Astrocyte of the cerebellum (primary cell): Measurements from ENCODE around the gene MIS18BP1.

Experiments used
- DNase-seq: peaks from one replicate; pipeline ENCODE4 v3.0.0-alpha.2; 2011; ENCODE audit warnings: low read depth
- H3K4me3 ChIP-seq: 2 replicates; pipeline ENCODE4 v1.5.1; 2011; ENCODE audit warnings: mild to moderate bottlenecking, low read depth, low read length, moderate library complexity
- CTCF ChIP-seq: IDR thresholded peaks from 2 replicates; pipeline ENCODE4 v1.5.1; 2012; ENCODE audit warnings: low read length, low read depth, moderate library complexity, mild to moderate bottlenecking; ENCODE audit errors: missing control alignments
- in situ Hi-C: cut with HindIII; loops from 2 replicates; pipeline ENCODE4 v1.10.0; 2017; ENCODE audit warnings: low sequenced_read_pairs

The MIS18BP1 gene

GRCh38 chr14:45181329-45181728 lies 71.7 kb downstream of the MIS18BP1 start:
- TF ChIP-seq CTCF = no peak
- no peak overlapping the region for H3K4me3 ChIP-seq
- in situ Hi-C loops = no loop called here
- DNase-seq = no peak

- H3K4me3 ChIP-seq = no peak overlapping the region
- in situ Hi-C loops = no loop called here
- DNase-seq = no peak
- no peak for TF ChIP-seq CTCF
Measured at GRCh38 chr14:45177076-45177475, 75.9 kb downstream of the MIS18BP1 start.

- H3K4me3 ChIP-seq = no peak overlapping the region
- no peak for DNase-seq
- no peak for TF ChIP-seq CTCF
- in situ Hi-C loops = no loop called here
Measured at GRCh38 chr14:45169906-45170305, 83.1 kb downstream of the MIS18BP1 start.

- in situ Hi-C loops = no loop called here
- no peak overlapping the region for H3K4me3 ChIP-seq
- peak; percentile 17 for TF ChIP-seq CTCF
- no peak for DNase-seq
Measured at GRCh38 chr14:45156067-45156466, 96.9 kb downstream of the MIS18BP1 start.
